ENCODE data around the gene LARP6. TPM values are rescaled to one million over a fixed set of nuclear protein-coding genes. Genes with fewer than 3 reads are reported as not detected.

LARP6 gene
- total RNA-seq, 1 experiment from 2014 or later = 66.3 TPM

- peak; percentile 49 for ATAC-seq
- intact Hi-C loops (cut with micrococcal nuclease; ENCODE audit: unreplicated experiment) = no loop called here
These were observed 59.2 kb downstream of the LARP6 start for GRCh38 chr15:70794596-70795310.

GRCh38 chr15:70793694-70794093 lies 60.3 kb downstream of the LARP6 start:
- H3K36me3 ChIP-seq (ENCODE audit: control insufficient read depth, insufficient read depth, low read length) = no peaks in the 10 kb centered on the region
- H3K27me3 ChIP-seq (ENCODE audit: control insufficient read depth, insufficient read depth, low read length) = no peaks in the 10 kb centered on the region
- in situ Hi-C loops (cut with HindIII; ENCODE audit: low pct_unique_long_range_greater_than_20kb, low sequenced_read_pairs) = no loop called here
- ChIA-PET CTCF (no interaction called here), POLR2A (no interaction called here)
- BruUV-seq (replicated peaks) = no TSS peak
- no peak for DNase-seq (ENCODE audit: low read depth, low spot score)
- peak overlapping the region; percentile 100 for H3K27ac ChIP-seq (ENCODE audit: low read length)
- intact Hi-C loops (cut with micrococcal nuclease; ENCODE audit: unreplicated experiment) = no loop called here
- H3K9me3 ChIP-seq (ENCODE audit: control insufficient read depth, insufficient read depth, low read depth, low read length) = no peaks in the 10 kb centered on the region; the same call in 1 of the 2 replicates
- no peak for ATAC-seq
- H3K4me1 ChIP-seq (ENCODE audit: control insufficient read depth, insufficient read depth, low read length) = peaks cover 78% of the 10 kb centered on the region
- no peak for TF ChIP-seq POLR2AphosphoS5 (IDR thresholded peaks at IDR 0.05; ENCODE audit: low read depth, low read length)
- TF ChIP-seq CTCF (IDR thresholded peaks at IDR 0.05) = no peak
- no peak for TF ChIP-seq TCF7L2 (IDR thresholded peaks at IDR 0.05; ENCODE audit: low read depth, low read length)
- TF ChIP-seq SIN3A (IDR thresholded peaks at IDR 0.05; ENCODE audit: borderline replicate concordance, insufficient read depth, low read depth, low read length) = no peak
- TF ChIP-seq REST (IDR thresholded peaks at IDR 0.05; ENCODE audit: insufficient read depth in 1 of 2, low read depth in 2 of 2, low read length in 1 of 2) = no peak
- no peak overlapping the region for H3K4me3 ChIP-seq (ENCODE audit: low read depth in 2 of 2, low read length in 2 of 2)

More at GRCh38 chr15:70794596-70795310, 59.2 kb downstream of the LARP6 start:
- Histone ChIP-seq H3K27ac (ENCODE audit: low read length) (peak overlapping the region; percentile 100), H3K4me3 (ENCODE audit: low read depth in 2 of 2, low read length in 2 of 2) (0 out of 4 replicates have a peak overlapping the region, but pooled peaks of 1 of the 2 experiments have one; percentile 19), H3K36me3 (ENCODE audit: control insufficient read depth, insufficient read depth, low read length) (no peaks in the 10 kb centered on the region), H3K9me3 (ENCODE audit: control insufficient read depth, insufficient read depth, low read depth, low read length) (peaks cover 3% of the 10 kb centered on the region; the same call in 1 of the 2 replicates), H3K4me1 (ENCODE audit: control insufficient read depth, insufficient read depth, low read length) (peaks cover 77% of the 10 kb centered on the region), H3K27me3 (ENCODE audit: control insufficient read depth, insufficient read depth, low read length) (no peaks in the 10 kb centered on the region)
- ChIA-PET POLR2A (interaction anchor here (0.6 to 1.8 kb wide), 4 partner anchors 17 to 131 kb away, joined by 3 to 13 read pairs (median 6); no protein-coding TSS in a partner anchor), CTCF (interaction anchor here (0.6 kb wide), 1 partner anchor 14 kb away, joined by 5 read pairs; no protein-coding TSS in a partner anchor)
- in situ Hi-C loops (cut with HindIII; ENCODE audit: low pct_unique_long_range_greater_than_20kb, low sequenced_read_pairs) = no loop called here
- no peak for TF ChIP-seq TCF7L2 (IDR thresholded peaks at IDR 0.05; ENCODE audit: low read depth, low read length)
- no peak for TF ChIP-seq SIN3A (IDR thresholded peaks at IDR 0.05; ENCODE audit: borderline replicate concordance, insufficient read depth, low read depth, low read length)
- no peak for TF ChIP-seq POLR2AphosphoS5 (IDR thresholded peaks at IDR 0.05; ENCODE audit: low read depth, low read length)
- no peak for TF ChIP-seq REST (IDR thresholded peaks at IDR 0.05; ENCODE audit: insufficient read depth in 1 of 2, low read depth in 2 of 2, low read length in 1 of 2)
- TF ChIP-seq CTCF (IDR thresholded peaks at IDR 0.05) = no peak
- no peak for DNase-seq (ENCODE audit: low read depth, low spot score)
- BruUV-seq (replicated peaks) = no TSS peak
